NCI-H526 treated with DMSO at 0.1 percent for 48 hours (cell line): ENCODE results near the gene AOPEP.
"Not testable (repeated sequence)": the region's sequence is repeated elsewhere in the genome, so short reads cannot be mapped to it uniquely, and the experiment has no call there.

Experiments
- DNase-seq: peaks from one replicate; lab custom pipeline; 2025; lab: John Stamatoyannopoulos, UW

AOPEP gene

DNA sequence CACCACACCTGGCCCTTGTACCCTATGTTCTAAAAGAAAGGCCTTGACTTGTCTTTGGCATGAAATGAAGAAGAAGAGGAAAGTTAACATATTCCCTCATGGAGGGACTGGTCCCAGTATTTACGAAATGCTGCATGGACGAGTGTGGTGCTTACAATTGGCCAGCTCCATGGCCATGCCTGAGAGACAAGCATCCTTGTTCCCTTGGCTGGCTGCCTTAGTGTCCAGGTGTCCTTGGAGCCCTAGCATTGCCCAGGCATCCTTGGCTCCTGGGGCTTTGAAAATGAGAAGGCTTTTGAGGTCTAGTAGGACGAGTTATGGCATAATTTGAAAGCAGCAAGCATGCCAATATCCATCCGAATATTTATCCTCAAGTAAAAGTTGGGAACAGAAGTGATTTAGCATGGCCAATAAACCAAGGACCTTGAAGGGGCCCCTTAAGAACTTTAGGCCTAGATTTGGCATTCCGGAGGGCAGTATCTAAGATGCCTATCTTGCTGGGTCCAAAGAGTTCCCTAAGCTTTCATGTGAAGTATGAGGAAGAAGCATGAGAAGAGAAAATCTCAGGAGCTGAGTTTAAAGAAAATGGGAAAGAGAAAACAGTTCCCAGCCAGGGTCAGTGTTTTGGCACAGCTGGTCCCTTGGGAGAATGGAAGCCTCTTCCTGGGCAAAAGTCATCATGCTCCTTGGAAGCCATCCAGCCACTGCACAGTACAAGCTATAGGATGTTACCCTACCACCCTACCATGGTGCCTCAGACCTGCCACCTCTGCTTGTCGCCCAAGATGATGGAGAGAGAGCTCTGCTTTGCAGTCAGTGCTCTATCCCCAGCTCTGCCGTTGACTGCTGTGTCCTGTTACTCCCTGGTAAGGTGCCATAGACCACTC lies 91.0 kb downstream of the AOPEP start:
- DNase-seq, result no peak

DNA sequence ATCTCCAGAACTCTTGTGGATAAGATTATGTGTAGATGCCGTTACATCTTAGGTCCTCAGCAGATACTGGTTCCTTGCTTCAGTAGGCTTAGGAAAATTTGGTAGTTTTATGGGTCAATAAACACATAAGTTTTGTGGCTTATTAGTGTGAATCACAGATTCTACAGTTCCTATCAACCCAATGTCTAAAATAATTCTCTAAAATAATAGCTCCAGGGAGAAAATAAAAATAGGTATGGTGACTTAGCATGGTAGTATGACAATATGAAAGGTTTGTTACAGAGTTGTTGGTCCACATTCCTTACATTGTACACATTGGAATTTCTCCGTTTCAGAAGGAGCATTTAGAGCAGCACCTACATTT lies 91.7 kb downstream of the AOPEP start:
- DNase-seq, result no peak

DNA sequence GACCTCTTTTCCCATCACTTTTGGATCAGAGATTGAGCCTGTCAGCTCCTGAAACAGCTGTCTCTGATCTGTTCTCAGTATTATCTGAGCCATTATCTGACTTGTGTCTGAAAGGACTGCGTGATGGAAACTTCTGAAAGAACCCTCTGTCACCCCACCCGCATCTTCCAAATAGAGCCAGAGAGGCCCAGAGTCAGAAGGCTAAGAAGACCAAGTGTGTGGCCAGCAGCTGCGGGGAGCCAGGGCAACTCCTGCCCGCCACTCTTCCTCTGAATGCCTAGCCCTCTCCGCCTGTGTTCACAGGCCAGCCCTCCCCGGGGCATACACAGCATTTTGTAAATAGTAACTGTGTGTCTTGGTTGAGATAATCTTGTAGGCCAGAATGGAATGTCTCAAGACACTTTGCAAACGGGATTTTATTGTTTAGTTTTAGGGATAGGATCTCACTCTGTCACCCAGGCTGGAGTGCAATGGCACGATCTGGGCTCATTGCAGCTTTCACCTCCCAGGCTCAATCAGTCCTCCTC lies 92.7 kb downstream of the AOPEP start:
- DNase-seq, result no peak

DNA sequence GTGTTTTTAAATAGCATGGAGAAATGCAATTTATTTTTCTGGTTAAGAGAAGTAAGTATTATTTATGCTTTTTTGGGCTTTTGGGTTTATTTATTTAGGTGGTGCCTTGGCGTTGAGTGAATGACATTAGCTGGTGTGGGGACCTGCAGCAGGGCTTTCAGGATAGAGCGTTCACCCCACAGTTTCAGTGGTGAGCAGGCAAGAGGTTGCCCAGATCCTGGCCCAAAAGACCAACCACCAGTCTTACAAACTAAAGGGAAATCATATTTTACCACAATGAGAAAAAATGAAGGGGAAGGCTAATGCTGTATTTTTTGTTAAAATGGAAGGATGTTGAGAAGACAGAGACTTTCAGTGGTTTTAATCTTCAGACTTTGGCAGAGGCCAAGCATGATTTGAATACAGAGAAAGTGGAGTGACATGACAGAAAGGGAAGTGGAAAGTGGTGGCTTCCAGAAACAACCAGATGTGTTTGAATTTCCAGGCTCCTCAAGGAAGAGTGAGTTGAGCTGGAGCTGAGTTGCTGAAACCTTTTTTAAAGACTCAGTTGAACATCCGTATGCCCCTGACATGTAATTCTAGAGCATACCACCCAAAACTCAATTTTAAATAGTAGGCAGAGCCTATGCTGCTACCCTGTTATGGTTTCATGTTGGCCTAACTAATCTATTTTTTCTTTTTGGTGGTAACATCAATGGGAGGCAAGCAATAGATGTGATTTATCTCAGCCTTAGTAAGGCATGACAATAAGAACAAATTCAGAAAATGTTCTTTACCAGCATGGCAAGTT lies 94.8 kb downstream of the AOPEP start:
- no peak for DNase-seq

GRCh38 chr9:94822273-94822672 lies 95.8 kb downstream of the AOPEP start:
- no peak for DNase-seq

DNA sequence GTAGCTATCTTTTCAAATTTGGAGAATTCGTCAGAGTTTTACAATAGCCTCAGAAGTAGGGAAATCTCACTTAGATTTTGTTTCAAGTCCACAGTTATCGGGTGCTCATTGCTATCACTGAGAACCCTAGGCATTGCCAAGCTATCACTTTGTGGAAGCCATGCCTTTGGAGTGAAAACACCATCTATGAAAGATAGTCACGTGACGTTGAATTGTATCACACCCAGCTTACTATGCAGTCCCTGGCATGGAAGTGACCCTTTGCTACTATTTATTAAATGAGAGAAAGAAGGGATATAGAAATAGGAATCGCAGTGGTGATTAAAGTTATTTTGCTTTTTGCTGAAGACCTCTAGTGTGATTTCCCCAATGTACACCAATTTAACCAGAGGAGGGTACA lies 97.2 kb downstream of the AOPEP start:
- DNase-seq, result no peak

GRCh38 chr9:94824411-94824810 lies 97.9 kb downstream of the AOPEP start:
- DNase-seq, result no peak

DNA sequence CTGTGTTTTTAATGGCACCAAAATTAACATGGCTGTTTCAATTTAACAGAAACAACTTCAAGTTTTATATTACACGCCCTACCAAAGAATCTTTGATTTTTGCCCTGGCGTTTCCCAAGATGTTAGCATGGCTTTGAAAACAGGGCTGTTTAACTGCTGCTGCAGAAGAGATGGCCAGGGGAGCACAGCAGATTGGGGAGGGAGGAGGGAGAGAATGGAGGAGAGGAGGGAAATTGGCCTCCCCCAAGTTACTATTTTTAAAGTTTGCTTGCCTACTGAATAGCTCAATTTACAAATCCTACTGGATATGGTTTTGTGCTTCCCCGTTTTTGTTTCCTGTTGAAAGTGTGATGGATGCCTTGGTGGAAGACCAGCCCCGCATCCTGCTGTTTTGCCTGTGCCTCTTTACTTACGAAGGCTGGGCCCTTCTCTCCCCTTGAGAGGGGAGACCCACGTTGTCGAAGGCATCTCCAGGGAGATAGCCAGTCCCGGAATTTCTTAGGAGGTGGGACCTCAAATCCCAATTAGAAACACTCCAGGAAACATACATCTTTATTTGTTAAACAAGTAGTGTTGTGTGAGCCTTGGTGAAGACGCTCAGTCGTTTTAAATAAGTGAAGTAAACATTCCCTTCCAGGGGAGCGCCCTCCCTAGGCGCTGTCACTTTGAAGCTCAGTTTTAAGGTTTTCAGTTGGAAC lies 98.6 kb downstream of the AOPEP start:
- DNase-seq, result no peak

DNA sequence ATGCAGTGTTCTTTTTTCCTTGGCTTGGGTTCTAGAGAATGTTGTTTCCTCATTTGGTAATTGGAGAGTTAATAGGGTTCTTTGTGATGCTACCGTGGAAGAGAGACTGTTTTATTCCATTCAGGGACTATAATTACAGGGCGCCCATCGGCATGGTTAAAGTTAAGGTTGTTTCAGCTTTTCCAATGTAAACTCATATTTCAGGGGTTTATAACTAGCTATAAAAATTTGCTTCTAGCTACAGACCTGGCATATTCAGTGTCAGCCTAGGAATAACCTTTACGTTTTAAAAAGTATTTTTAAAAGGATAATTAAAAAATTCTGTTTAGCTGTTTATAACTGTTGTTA lies 99.1 kb downstream of the AOPEP start:
- DNase-seq, result no peak

DNA sequence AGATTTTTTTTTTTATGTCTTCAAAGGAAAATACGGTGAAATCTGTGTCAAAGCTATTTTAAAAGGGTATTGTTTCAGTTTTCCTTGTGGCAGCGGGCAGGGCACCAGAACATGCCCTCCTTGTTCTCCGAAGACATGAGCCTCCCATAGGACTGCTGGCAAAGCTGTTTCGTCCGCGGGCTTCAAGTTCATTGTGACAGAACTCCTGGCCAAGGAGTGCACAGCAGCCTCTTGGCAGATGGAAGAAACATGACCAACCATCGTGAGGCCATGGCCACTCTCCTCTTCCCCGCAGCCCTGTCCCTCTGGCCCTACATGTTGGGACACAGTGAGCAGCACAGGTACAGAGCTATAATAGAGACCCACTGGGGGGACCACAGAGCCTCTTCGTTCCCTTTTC lies 99.5 kb downstream of the AOPEP start:
- no peak for DNase-seq

DNA sequence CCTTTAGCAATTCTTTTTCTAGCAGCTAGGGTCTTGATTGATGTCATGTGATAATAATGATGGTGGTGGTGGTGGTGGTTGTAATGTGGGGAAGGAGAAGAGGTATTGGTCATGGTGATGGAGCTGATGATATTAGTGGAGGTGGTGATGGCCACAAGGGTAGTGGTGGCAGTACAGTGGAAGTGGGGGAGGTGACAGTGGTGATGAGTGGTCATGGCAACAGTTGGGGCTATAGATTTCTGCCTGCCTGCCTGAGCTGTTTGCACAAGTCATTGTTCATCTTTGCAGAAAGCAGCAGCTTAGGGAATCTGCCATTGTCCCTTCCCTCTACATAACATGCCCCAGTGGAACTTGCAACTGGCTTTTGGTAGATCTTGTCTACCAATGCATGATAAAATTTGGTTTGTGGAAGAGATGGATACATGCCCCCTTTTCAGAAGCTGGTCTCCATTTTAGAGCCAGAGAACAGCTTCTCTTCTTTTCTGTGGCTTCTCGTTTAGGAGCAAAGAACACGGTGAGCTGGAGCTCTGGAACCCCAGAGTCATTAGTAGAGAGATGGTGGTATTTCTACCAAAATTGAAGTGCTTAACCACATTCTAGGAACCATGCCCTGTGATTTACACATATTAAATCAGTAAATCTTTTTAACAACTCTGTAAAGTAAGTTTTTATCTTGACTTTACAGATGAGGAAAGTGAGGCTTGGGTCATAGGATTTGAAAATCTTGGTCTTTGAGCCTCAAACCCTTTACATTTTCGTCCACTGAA lies 100.3 kb downstream of the AOPEP start:
- DNase-seq, result no peak

GRCh38 chr9:94827584-94828304 lies 101.2 kb downstream of the AOPEP start:
- DNase-seq, result no peak

- DNase-seq, result no peak
Measured at GRCh38 chr9:94829380-94830070, 103.0 kb downstream of the AOPEP start.

DNA sequence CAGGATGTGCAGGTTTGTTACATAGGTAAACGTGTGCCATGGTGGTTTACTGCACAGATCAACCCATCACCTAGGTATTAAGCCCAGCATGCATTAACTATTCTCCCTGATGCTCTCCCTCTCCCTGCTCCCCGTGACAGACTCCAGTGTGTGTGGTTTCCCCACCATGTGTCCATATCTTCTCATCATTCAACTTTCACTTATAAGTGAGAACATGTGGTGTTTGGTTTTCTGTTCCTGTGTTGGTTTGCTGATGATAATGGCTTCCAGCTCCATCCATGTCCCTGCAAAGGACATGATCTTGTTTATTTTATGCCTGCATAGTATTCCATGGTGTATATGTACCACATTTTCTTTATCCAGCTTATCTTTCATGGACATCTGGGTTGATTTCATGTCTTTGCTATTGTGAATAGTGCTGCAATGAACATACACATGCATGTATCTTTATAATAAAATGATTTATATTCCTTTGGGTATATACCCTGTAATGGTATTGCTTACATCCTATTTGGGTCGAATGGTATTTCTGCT lies 103.6 kb downstream of the AOPEP start:
- DNase-seq, result not testable (repeated sequence)

- DNase-seq, result no peak
Measured at GRCh38 chr9:94833802-94834201, 107.3 kb downstream of the AOPEP start.

DNA sequence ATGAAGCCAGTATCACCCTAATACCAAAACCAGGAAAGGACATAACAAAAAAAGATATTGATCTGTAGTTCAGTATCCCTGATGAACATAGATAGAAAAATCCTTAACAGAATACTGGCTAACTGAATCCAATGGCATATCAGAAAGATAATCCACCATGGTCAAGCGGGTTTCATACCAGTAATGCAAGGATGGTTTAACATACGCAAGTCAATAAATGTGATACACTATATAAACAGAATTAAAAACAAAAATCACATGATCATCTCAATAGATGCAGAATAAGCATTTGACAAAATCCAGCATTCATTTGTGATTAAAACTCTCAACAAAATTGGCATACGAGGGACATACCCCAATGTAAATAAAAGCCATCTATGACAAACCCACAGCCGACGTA lies 110.9 kb downstream of the AOPEP start:
- no peak for DNase-seq

DNA sequence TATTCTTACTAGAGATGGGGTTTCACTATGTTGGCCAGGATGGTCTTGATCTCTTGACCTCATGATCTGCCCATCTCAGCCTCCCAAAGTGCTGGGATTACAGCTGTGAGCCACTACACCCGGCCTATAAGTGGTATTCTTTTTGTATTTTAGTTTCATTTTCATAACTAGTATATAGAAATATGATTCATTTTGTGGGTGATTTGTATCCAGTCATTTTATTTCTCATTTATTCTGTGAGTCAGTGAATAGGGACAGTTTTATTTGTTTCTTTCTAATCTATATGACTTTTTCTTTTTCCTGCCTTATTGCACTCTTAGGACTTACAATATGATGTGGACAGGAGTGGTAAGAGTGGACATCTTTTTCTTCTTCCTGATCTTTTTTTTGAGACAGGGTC lies 112.9 kb downstream of the AOPEP start:
- DNase-seq, result no peak

DNA sequence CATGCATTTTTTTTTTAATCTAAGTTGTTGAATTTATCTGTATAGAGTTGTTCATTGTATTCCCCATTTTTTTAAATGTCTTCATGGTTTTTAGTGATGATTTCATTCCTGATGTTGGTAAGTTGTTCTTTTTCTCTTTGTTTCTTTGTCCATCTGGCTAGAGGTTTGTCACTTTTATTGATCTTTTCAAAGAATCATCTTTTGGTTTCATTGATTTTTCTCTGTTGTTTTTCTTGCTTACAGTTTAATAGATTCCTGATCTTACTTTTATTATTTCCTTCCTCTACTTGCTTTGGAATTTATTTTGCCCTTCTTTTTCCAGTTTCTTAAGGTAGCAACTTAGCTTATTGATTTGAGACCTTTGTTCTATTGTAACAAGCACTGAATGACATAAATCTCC lies 114.2 kb downstream of the AOPEP start:
- no peak for DNase-seq

DNA sequence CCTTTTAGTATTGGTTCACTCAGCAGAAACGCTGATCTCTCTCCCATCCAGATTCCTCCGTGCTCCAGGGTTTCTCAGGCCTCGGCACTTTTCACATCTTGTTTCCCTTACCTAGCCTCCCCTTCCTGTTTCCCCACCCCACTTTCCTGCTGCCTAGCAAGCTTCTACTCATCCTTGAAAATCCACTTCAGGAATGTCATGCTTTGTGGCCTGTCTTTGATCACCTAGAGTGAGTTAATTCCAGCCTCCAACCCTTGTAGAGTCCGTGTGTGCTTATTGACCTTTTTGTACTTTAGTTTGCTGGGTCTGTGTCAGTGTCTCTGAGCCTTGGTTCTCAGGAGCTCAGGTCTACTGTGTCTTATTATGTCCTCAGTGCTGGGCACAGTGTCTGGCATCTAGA lies 116.6 kb downstream of the AOPEP start:
- no peak for DNase-seq

DNA sequence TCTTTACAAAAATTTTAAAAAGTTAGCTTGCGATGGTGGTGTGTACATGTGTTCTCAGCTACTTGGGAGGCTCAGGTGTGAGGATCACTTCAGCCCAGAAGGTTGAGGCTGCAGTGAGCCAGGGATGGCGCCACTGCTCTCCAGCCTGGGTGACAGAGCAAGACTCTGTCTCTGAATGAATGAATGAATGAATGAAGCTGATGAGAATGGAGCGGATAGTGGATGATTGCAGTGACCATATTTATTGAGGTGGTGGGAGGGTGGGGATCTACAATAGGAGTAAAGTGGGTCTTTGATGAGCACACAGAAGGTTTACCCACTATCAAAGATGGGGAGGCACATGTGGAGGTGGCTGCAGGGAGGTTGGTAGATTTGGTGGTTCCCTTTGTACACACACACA lies 120.2 kb downstream of the AOPEP start:
- no peak for DNase-seq
